K562 (cell line): Measurements from ENCODE around the gene TGFBR1. TPM values are rescaled to one million over a fixed set of nuclear protein-coding genes. Genes with fewer than 3 reads are reported as not detected.
A peak's percentile ranks its signal among the peaks of the same experiment; 100 is the strongest.

Source experiments
- CBX1 ChIP-seq: sonication (generic); IDR thresholded peaks from 2 replicates; pipeline ENCODE4 v1.6.1; 2016; ENCODE audit warnings: antibody characterized with exemption, low read depth, mild to moderate bottlenecking
- EZH2 ChIP-seq: IDR thresholded peaks from 2 replicates; pipeline ENCODE4 v1.6.1; 2012; ENCODE audit warnings: low read depth, mild to moderate bottlenecking, inconsistent platforms, low read length, borderline replicate concordance
- GATAD2A ChIP-seq: fragments of 450-650 bp; IDR thresholded peaks from 2 replicates; pipeline ENCODE4 v1.6.1; 2017
- IRF2 ChIP-seq: sonication (generic); formaldehyde crosslinking; IDR thresholded peaks from 2 replicates; pipeline ENCODE4 v1.8.1; 2022; ENCODE audit warnings: mild to moderate bottlenecking, missing genetic modification reagents
- KLF1 ChIP-seq: fragments of 450-650 bp; IDR thresholded peaks from 2 replicates; pipeline ENCODE4 v1.6.1; 2016; ENCODE audit warnings: missing genetic modification characterization, missing compliant biosample characterization
- OTX1 ChIP-seq: fragments of 450-650 bp; formaldehyde crosslinking; IDR thresholded peaks from 2 replicates; pipeline ENCODE4 v1.4.0; 2022; ENCODE audit warnings: mild to moderate bottlenecking
- PHF20 ChIP-seq: fragments of 450-650 bp; IDR thresholded peaks from 2 replicates; pipeline ENCODE4 v1.6.1; 2018; ENCODE audit not compliant: partially characterized antibody
- RBM15 ChIP-seq: fragments of 200-400 bp; formaldehyde crosslinking; IDR thresholded peaks from 2 replicates; pipeline ENCODE4 v1.6.1; 2018; ENCODE audit warnings: mild to moderate bottlenecking, low read length, moderate library complexity; ENCODE audit not compliant: insufficient read depth
- RHOXF2B ChIP-seq: fragments of 250-450 bp; sonication (Bioruptor Pico); conservative IDR thresholded peaks from 2 replicates; pipeline ENCODE4 v1.5.1; 2021
- SAFB2 ChIP-seq: fragments of 200-400 bp; formaldehyde crosslinking; IDR thresholded peaks from 2 replicates; pipeline ENCODE4 v1.6.1; 2018; ENCODE audit warnings: borderline replicate concordance, low read length, low read depth, moderate library complexity; ENCODE audit not compliant: severe bottlenecking
- SRSF3 ChIP-seq: fragments of 200-400 bp; formaldehyde crosslinking; IDR thresholded peaks from 2 replicates; pipeline ENCODE4 v1.6.1; 2016; ENCODE audit warnings: mild to moderate bottlenecking, low read length, moderate library complexity; ENCODE audit not compliant: insufficient read depth
- U2AF1 ChIP-seq: fragments of 200-400 bp; formaldehyde crosslinking; optimal IDR thresholded peaks from 2 replicates; pipeline ENCODE3; 2017; ENCODE audit warnings: mild to moderate bottlenecking, low read depth, low read length, moderate library complexity
- ZBTB7A ChIP-seq: IDR thresholded peaks from 2 replicates; pipeline ENCODE4 v1.6.1; 2011; ENCODE audit warnings: low read depth, mild to moderate bottlenecking, low read length, moderate library complexity, borderline replicate concordance; ENCODE audit not compliant: control insufficient read depth
- ZNF140 ChIP-seq: fragments of 250-450 bp; sonication (Bioruptor Pico); IDR thresholded peaks from 2 replicates; pipeline ENCODE4 v1.8.0; 2021; ENCODE audit warnings: moderate library complexity, mild to moderate bottlenecking, inconsistent platforms
- ZNF384 ChIP-seq: IDR thresholded peaks from 2 replicates; pipeline ENCODE4 v1.6.1; 2012; ENCODE audit warnings: low read depth, low read length, improper control_type of control experiment
- ZNF436 ChIP-seq: fragments of 250-450, 450-650 bp; sonication (Bioruptor Pico); formaldehyde crosslinking; IDR thresholded peaks from 2 replicates; pipeline ENCODE4 v1.7.0; 2020; ENCODE audit warnings: mild to moderate bottlenecking
- polyA plus RNA-seq, 8 experiments: library from polyadenylated mRNA; depleted of rRNA in 4 of 8; stranded (reverse) in 5 of 8; unstranded in 3 of 8; fragments of >200 nt; fragmentation: Nextera tagmentation in 2 of 8; fragmentation: Illumina TruSeq in 1 of 8; extraction: Ambion mirVana in 2 of 8; extraction: Trizol in 1 of 8; gene quantifications; 2 replicates each; pipeline versions ENCODE4 v1.2.1 to v1.2.3, GENCODE V29; 2011 to 2014; ENCODE audit warnings: inconsistent platforms in 1 of 8, missing spikeins in 1 of 8
- total RNA-seq, 7 experiments: library from RNA; depleted of rRNA in 6 of 7; stranded (reverse); fragments of >200 nt in 6 of 7; fragmentation: Illumina TruSeq in 2 of 7; extraction: Trizol in 2 of 7; gene quantifications; 2 replicates each; pipeline versions ENCODE4 v1.2.1 to v1.2.3, GENCODE V29; 2011 to 2021; ENCODE audit warnings: low replicate concordance in 1 of 7
- TF ChIP-seq, protein P1 (sequence below): fragments of 250-450 bp; sonication (Bioruptor Pico); IDR thresholded peaks from 2 replicates; pipeline ENCODE4 v1.5.0; 2021; ENCODE audit warnings: mild to moderate bottlenecking, borderline replicate concordance
- TF ChIP-seq, protein P2 (sequence below): fragments of 250-450 bp; sonication (Bioruptor Pico); IDR thresholded peaks from 2 replicates; pipeline ENCODE4 v1.8.0; 2022; ENCODE audit warnings: moderate library complexity, mild to moderate bottlenecking, inconsistent platforms
- TF ChIP-seq, protein P3 (sequence below): fragments of 250-450 bp; sonication (Bioruptor Pico); IDR thresholded peaks from 2 replicates; pipeline ENCODE4 v1.8.0; 2021; ENCODE audit warnings: moderate library complexity, mild to moderate bottlenecking, inconsistent platforms
- TF ChIP-seq, protein P4 (sequence below): fragments of 200-800 bp; sonication (Bioruptor generic); IDR thresholded peaks from 2 replicates; pipeline ENCODE4 v1.6.1; 2017; ENCODE audit warnings: missing genetic modification characterization, missing compliant biosample characterization
- TF ChIP-seq, protein P5 (sequence below): fragments of 250-450 bp; sonication (Bioruptor Pico); IDR thresholded peaks from 2 replicates; pipeline ENCODE4 v1.8.0; 2022; ENCODE audit warnings: moderate library complexity, mild to moderate bottlenecking, inconsistent platforms

Gene TGFBR1
- total and polyA plus RNA-seq, 9 of the 15 experiments (the other 6 are each of a cell fraction or from before 2014, with no cell fraction given) = 15.5 to 62.4 (median 42.7) TPM

DNA sequence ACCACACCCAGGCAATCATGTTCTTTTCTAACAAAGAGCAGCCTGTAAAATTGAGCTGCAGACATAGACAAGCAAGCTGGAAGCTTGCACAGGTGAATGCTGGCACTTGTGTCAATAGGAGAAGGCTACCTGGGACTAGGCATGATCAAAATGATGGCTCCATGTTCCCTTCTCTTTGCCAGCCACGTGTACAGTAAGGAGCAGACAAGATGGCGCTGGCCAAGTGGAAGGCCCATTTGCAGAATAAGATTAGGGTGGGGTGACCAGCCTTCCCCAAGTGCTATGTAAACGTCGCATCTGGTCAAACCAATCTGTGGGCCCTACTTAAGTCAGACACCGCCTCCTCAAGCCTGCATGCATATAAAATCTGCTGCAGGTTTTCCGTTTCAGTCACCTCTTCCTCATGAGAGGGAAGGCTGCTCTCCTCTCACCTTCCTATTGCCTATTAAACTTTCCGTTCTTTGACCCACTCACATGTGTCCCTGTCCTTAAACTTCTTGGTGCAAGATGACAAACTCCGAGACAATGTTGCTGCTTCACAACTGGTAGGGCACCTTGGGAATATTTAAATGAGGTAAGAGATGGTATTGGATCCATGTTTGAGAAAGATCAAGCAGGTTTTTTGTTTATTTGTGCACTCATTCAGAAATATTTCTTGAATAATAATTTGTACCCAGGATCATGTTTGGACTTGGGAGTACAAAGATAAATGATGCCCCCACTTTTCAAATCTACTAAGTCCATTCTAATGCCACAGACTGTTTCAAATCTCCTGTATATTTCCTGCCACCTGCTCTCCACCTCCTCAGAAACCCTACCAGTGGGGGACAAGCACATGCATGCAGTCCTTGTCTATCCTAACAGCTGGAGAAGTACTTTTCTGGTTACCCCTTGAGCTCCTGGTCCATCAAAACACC, 30.7 kb upstream of the TGFBR1 start (continued):
- TF ChIP-seq, protein P1, sequence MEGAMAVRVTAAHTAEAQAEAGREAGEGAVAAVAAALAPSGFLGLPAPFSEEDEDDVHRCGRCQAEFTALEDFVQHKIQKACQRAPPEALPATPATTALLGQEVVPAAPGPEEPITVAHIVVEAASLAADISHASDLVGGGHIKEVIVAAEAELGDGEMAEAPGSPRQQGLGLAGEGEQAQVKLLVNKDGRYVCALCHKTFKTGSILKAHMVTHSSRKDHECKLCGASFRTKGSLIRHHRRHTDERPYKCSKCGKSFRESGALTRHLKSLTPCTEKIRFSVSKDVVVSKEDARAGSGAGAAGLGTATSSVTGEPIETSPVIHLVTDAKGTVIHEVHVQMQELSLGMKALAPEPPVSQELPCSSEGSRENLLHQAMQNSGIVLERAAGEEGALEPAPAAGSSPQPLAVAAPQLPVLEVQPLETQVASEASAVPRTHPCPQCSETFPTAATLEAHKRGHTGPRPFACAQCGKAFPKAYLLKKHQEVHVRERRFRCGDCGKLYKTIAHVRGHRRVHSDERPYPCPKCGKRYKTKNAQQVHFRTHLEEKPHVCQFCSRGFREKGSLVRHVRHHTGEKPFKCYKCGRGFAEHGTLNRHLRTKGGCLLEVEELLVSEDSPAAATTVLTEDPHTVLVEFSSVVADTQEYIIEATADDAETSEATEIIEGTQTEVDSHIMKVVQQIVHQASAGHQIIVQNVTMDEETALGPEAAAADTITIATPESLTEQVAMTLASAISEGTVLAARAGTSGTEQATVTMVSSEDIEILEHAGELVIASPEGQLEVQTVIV = peak; percentile 23; the same call in 1 of the 2 replicates
- TF ChIP-seq SAFB2 (no peak), EZH2 (no peak), ZNF384 (no peak), IRF2 (CRISPR knock-in tag) (no peak), GATAD2A (no peak), SRSF3 (no peak), ZNF436 (CRISPR knock-in tag) (no peak), KLF1 (tag) (peak; percentile 37; the same call in 1 of the 2 replicates), CBX1 (peak; percentile 91; the same call in 1 of the 2 replicates), RBM15 (no peak), PHF20 (no peak), U2AF1 (no peak), ZNF140 (CRISPR knock-in tag) (no peak), OTX1 (CRISPR knock-in tag) (0 out of 2 replicates have a peak, but pooled peaks have one; percentile 45), RHOXF2B (CRISPR knock-in tag) (no peak; the same call in 1 of the 2 replicates), ZBTB7A (no peak)
- TF ChIP-seq, protein P2, sequence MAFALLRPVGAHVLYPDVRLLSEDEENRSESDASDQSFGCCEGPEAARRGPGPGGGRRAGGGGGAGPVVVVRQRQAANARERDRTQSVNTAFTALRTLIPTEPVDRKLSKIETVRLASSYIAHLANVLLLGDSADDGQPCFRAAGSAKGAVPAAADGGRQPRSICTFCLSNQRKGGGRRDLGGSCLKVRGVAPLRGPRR (CRISPR knock-in tag) = peak; percentile 77; the same call in 1 of the 2 replicates
- TF ChIP-seq, protein P3, sequence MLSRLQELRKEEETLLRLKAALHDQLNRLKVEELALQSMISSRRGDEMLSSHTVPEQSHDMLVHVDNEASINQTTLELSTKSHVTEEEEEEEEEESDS (CRISPR knock-in tag) = no peak
- TF ChIP-seq, protein P4, sequence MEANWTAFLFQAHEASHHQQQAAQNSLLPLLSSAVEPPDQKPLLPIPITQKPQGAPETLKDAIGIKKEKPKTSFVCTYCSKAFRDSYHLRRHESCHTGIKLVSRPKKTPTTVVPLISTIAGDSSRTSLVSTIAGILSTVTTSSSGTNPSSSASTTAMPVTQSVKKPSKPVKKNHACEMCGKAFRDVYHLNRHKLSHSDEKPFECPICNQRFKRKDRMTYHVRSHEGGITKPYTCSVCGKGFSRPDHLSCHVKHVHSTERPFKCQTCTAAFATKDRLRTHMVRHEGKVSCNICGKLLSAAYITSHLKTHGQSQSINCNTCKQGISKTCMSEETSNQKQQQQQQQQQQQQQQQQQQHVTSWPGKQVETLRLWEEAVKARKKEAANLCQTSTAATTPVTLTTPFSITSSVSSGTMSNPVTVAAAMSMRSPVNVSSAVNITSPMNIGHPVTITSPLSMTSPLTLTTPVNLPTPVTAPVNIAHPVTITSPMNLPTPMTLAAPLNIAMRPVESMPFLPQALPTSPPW (CRISPR knock-in tag) = peak; percentile 66
- TF ChIP-seq, protein P5, sequence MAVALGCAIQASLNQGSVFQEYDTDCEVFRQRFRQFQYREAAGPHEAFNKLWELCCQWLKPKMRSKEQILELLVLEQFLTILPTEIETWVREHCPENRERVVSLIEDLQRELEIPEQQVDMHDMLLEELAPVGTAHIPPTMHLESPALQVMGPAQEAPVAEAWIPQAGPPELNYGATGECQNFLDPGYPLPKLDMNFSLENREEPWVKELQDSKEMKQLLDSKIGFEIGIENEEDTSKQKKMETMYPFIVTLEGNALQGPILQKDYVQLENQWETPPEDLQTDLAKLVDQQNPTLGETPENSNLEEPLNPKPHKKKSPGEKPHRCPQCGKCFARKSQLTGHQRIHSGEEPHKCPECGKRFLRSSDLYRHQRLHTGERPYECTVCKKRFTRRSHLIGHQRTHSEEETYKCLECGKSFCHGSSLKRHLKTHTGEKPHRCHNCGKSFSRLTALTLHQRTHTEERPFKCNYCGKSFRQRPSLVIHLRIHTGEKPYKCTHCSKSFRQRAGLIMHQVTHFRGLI (CRISPR knock-in tag) = peak; percentile 87; the same call in 1 of the 2 replicates
